NCI-H82 treated with DMSO at 0.1 percent for 48 hours (cell line): ENCODE measurements around the gene ANGEL2.
"Not testable (repeated sequence)": the region's sequence is repeated elsewhere in the genome, so short reads cannot be mapped to it uniquely, and the experiment has no call there.

Experiments used
- DNase-seq: peaks from one replicate; lab custom pipeline; 2025; ENCODE audit not compliant: unreplicated experiment; lab: John Stamatoyannopoulos, UW

The ANGEL2 gene

GRCh38 chr1:213020016-213020415, 4.3 kb upstream of the ANGEL2 start:
- no peak for DNase-seq

GRCh38 chr1:213019450-213019849, 3.8 kb upstream of the ANGEL2 start:
- DNase-seq: no peak

DNA sequence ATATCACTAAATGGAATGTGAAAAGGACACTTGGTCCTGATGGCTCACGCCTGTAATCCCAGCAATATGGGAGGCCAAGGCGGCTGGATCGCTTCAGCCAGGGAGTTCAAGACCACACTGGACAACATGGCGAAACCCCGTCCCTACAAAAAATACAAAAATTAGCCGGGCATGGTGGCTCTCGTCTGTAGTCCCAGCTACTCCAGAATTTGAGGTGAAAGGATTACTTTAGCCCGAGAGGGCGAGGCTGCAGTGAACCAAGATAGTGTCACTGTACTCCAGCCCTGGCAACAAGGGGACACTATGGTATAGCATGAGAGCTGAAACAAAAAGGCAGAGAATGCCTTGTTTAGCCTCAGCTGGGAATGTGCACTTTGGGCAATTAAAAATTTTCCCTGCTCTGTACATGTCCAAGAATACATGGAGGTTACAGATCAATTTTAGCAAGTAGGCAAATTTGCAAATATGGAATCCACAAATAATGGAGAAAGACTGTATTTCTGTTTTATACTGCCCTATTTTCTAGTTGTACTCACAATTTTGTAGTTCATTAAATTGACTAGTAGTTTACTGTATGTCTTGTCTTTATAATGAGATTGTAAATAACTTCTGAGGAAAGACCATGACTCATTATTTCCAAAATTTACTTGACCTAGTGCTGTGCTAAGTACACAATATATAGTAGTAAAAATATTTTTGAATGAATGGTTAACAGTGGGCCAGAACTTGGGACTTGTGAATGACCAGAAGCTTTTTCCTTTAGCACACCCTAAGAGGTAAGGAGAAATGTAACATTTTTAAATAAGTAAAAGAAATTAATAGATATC, 2.0 kb upstream of the ANGEL2 start:
- no peak for DNase-seq

DNA sequence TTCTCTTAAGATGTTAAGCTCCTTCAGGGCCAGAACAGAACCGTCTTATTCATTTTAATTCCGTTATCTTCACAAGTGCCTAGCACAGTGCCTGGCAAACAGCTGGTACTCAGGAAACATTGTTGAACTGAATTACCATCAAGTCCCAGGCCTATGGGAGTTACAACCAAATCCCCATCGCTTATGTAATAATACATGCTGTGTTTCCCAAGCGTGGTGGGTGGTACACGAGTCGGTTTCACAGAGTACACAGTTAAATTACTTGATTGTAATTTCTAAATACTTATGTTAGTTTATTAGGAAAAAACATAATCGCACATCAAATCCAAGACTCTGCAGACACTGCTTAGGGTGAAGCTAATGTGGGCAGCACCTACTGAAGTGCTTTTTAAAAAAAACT, 1.0 kb downstream of the ANGEL2 start:
- no peak for DNase-seq

DNA sequence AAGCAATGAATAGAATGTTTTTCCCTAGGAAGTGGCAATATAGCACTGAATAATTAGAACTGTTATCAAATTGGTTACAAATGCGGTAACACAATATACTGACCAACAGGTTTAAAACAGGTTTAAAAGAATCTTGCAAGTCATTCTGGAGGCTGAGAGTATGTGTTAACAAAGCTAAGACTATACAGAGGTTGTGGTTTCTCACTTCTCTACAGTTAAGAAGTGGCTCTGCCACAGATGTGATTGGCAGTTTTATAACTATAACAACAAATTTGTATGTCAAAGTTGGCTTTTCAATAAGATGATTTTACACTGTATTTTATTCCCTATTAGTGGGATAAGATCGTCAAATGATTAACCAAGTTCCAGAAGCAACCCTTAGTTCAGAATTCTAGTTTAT, 7.1 kb downstream of the ANGEL2 start:
- no peak for DNase-seq

DNA sequence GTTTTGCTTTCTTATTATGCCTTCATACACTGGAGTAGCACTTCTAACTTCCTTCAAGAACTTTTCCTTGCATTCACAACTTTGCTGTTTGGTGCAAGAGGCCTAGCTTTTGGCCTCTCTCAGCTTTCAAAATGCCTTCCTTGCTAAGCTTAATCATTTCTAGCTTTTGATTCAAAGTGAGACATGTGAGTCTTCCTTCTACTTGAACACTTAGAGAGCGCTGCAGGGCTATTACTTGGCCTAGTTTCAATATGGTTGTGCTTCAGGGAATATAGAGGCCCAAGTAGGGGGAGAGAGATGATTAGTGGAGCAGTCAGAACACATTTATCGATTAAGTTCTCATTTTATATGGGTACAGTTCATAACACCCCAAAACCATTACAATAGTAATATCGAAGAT, 12.4 kb downstream of the ANGEL2 start:
- no peak for DNase-seq

GRCh38 chr1:212994926-212995325, 20.7 kb downstream of the ANGEL2 start:
- DNase-seq: no peak

- not testable (repeated sequence) for DNase-seq
These were observed 21.7 kb downstream of the ANGEL2 start for GRCh38 chr1:212993960-212994359.

DNA sequence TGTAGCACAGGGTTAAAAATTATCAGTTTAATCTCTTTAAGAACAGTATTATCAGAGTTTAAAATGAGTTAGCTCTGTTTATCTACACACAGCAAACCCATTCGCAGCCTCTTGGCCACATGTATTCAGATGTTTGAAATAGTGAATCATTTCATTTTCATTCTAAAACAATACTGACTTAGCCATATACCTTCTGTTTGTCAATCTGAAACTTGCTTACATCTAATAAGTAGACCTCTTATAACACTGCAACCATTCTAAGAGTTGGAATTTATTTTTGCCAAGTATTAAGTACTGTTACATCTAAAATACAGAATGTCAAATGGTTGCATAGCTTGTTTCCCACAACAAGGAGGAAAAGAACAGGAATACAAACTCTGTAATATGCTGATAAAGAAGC, 25.4 kb downstream of the ANGEL2 start:
- DNase-seq: no peak

GRCh38 chr1:212987702-212988322, 27.9 kb downstream of the ANGEL2 start:
- no peak for DNase-seq

GRCh38 chr1:212986551-212986950, 29.1 kb downstream of the ANGEL2 start:
- no peak for DNase-seq

DNA sequence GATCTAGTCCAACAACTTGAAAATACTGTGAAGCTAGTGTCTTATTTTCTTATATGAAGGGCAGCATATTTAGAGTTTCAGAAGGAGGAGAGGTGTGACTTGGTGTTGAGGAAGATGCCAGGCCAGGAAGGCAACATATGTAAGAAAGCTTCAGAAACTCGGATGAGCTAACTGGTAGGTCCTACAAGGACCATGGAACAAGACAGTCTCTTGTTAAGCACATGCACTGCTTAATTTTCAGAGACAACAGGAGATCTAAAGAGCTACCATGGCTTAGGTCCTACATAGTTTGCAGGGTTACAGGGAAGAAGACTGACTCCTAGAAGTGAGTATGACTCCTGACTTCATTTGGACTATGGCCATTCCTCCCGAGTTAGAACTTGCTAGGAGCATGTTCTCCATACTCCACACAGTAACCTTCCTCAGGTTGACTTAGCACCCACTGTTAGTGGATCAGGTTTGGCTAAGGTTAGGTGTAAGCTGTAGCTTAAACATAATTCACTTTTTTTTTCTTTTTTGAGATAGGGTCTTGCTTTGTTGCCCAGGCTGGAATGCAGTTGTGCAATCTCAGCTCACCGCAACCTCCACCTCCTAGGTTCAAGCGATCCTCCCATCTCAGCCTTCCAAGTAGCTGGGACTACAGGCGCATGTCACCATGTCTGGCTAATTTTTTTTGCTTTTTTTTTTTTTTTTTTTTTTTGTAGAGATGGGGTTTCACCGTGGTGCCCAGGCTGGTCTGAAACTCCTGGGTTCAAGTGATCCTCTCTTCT, 31.0 kb downstream of the ANGEL2 start:
- DNase-seq: no peak

DNA sequence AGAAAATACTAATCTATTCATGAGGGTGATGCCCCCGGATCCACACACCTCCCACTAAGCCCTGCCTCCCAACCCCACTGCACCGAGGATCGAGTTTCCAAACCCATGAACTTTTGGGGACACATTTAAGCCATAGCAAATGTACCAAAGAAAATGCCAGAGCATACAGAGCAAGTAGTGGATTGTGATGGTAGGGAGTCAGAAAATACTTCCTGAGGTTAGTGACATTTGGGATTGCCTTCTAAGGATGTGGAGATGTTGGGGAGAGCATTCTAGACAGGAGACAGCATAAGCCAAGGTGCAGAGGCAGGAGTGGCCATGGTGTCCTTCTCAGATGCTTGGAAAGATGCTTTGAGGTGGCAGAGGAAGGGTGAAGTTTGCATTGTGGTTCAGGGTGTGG, 32.2 kb downstream of the ANGEL2 start:
- no peak for DNase-seq

DNA sequence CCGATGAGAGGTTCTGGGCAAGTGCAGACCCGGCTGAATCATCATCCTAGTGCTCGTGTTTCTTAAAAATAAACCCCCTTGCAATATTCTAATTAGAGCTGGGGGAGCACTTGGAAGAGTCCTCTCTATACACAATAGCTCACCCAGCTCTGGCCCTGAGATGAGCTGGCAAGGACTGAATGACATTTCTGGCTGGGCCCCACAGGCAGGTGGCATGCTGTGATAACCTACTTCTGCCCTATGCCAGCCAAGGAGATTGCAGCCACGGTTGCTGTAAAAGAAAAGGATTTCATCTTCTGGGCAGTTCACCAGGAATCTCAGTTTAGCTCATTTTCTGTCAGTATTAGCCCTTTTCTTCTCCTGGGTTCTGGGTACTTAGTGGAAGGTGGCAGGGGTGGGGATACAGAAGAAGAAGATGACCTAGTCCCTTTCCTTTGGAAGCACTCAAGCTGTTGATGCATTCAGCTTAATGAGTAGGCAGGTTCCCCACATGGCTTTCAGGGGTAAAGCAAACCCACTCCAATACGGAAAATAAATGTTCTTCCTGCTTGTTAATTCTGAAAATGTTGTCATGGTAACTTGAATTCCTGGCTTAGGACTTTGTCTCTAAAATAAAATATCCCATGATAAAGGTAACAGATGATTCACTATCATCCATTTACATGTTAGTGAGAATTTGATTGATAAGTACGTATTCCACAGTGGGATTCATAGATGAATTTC, 33.1 kb downstream of the ANGEL2 start:
- DNase-seq: no peak

GRCh38 chr1:212981571-212982328, 33.9 kb downstream of the ANGEL2 start:
- DNase-seq: peak; percentile 58

- DNase-seq: no peak
These were observed 34.6 kb downstream of the ANGEL2 start for GRCh38 chr1:212981025-212981495.

GRCh38 chr1:212980123-212980785, 35.4 kb downstream of the ANGEL2 start:
- DNase-seq: no peak

DNA sequence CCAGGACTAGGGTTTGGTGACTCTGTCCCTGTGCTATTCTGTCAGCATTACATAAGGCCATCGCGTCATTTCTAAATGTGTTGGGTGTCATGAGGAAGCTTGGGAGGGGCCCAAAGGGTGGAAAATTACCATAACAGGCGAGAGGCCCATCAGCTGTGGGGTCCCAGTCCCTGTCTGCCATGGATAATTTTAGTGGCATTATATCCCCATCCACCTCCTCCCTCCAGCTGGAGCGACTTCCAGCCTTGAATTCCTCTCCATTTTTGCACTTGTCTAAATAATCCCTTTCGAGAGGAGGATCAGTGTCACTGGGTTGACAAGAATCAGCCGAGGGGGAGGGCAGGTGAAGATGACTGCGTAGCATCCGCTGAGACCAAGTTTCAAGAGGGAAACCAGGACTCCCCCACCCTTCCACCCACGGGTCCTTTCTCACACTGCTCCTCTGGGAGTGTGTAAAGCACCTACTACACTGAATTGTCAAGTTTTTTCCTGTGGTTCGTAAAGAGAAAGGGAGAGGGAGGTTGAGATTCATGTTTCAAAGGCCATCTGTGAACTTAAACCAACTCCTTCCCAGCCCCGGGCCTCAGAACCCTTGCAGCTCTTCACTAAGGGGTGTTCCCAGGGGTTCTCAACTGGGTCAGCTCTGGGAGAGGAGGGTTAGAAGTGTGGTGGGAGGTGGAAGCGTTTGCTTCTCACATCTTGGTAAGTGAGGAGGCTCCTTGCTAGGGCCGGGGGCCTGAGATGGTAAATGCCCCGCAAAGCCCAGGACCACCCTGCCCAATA, 36.1 kb downstream of the ANGEL2 start:
- no peak for DNase-seq
